ENCODE results near the gene FLOT1. TPM values are rescaled to one million over a fixed set of nuclear protein-coding genes. Genes with fewer than 3 reads are reported as not detected.

FLOT1 gene
- total and polyA plus RNA-seq, 2 of the 13 experiments (the other 11 are each of a cell fraction or from before 2014, with no cell fraction given), result 82.3 to 130 TPM

DNA sequence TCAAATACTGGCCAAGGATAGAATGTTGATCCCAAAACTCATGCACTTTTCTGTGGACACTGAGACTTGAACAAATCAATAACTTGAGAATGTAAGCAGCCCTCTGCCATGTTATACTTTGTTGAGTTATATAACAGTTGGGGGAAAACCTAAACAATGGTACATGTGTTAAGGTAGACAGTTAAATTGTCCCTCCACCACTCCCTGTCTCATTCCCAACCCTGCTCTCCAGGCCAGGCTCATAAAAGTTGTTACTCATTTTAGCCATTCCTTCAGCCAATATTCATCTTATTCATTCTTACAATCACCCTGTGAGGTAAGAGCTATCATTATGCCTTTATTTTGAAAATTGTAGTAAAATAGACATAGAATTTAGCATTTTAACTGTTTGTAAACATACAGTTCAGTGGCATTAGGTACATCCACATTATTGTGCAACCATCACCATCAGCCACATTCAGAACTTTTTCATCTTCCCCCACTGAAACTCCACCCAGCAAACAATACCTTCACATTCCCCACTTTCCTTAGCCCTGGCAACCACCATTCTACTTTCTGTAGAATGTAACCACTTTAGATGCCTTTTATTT is 40.0 kb upstream of the FLOT1 start:
- Histone ChIP-seq H3K4me3 (replicated peaks in 1 of 3; ENCODE audit: insufficient read depth in 1 of 3, low read depth in 2 of 3, low read length in 3 of 3) (peak overlapping the region; percentile 39 to 49 (median 43)), H4K20me1 (ENCODE audit: insufficient read depth, low read length) (no peaks in the 10 kb centered on the region), H3K9me3 (ENCODE audit: low read length) (no peaks in the 10 kb centered on the region), H3K27ac (ENCODE audit: extremely low read length, insufficient read depth, low read length) (peak overlapping the region; percentile 83), H3K79me2 (ENCODE audit: insufficient read depth, low read length) (no peaks in the 10 kb centered on the region), H3K4me2 (ENCODE audit: low read depth, low read length) (peak overlapping the region; percentile 81), H2AFZ (ENCODE audit: low read length) (no peak overlapping the region), H3K9ac (ENCODE audit: insufficient read depth, low read depth, low read length) (peak overlapping the region; percentile 78), H3K36me3 (replicated peaks in 1 of 2; ENCODE audit: control insufficient read depth in 1 of 2, insufficient read depth in 2 of 2, low read length in 2 of 2) (no peaks in the 10 kb centered on the region), H3K27me3 (ENCODE audit: control insufficient read depth in 1 of 2, insufficient read depth in 2 of 2, low read length in 2 of 2) (no peaks in the 10 kb centered on the region), H3K4me1 (ENCODE audit: insufficient read depth, low read length) (peaks cover 86% of the 10 kb centered on the region)
- POLR2A ChIA-PET, result interaction anchor here (0.6 to 9.4 kb wide), 22 partner anchors 8 to 167 kb away, joined by 3 to 305 read pairs (median 5); partner anchors contain the start of genes DDR1, FLOT1, IER3 and MDC1
- CTCF ChIA-PET (ENCODE audit: low intra/inter-chr PET ratio, low total read pairs), result interaction anchor here (0.7 kb wide), 1 partner anchor 40 kb away, joined by 3 read pairs; the partner anchor contains the start of gene FLOT1
- FAIRE-seq (peak; percentile 48), ATAC-seq (peak; percentile 73), DNase-seq (ENCODE audit: low spot score) (peak; percentile 90)
- TSS peak; percentile 98 for BruUV-seq (replicated peaks)
- intact Hi-C loops (cut with micrococcal nuclease; ENCODE audit: unreplicated experiment), result loop anchor here (1.0 kb wide), 2 partner anchors 38 to 40 kb away; partner anchors contain the start of gene IER3
- in situ Hi-C loops (cut with HindIII; ENCODE audit: extremely low pct_ligation_motif_present, low pct_unique_long_range_greater_than_20kb), result no loop called here
- TF ChIP-seq ZNF10 (CRISPR knock-in tag; IDR thresholded peaks at IDR 0.05; ENCODE audit: borderline replicate concordance, low read depth) (no peak), SP2 (CRISPR knock-in tag; IDR thresholded peaks at IDR 0.05) (no peak), ZNF724P (CRISPR knock-in tag; IDR thresholded peaks at IDR 0.05; ENCODE audit: borderline replicate concordance) (0 out of 2 replicates have a peak, but pooled peaks have one; percentile 24), PAX8 (CRISPR knock-in tag; IDR thresholded peaks at IDR 0.05; ENCODE audit: borderline replicate concordance) (no peak), EP300 (IDR thresholded peaks at IDR 0.05; ENCODE audit: low read depth in 2 of 2, low read length in 2 of 2) (peak in 1 of 2 experiments; percentile 75; a peak in 2 of 4 replicates), EP300 (CRISPR knock-in tag; IDR thresholded peaks at IDR 0.05; ENCODE audit: borderline replicate concordance) (no peak), ZNF33A (CRISPR knock-in tag; IDR thresholded peaks at IDR 0.05; ENCODE audit: borderline replicate concordance) (no peak), MAFG (CRISPR knock-in tag; IDR thresholded peaks at IDR 0.05) (no peak), MAFF (IDR thresholded peaks at IDR 0.05; ENCODE audit: low read depth, low read length) (no peak)
- TF ChIP-seq, protein P1, sequence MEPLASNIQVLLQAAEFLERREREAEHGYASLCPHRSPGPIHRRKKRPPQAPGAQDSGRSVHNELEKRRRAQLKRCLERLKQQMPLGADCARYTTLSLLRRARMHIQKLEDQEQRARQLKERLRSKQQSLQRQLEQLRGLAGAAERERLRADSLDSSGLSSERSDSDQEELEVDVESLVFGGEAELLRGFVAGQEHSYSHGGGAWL (CRISPR knock-in tag; IDR thresholded peaks at IDR 0.05), result no peak
- TF ChIP-seq, protein P2, sequence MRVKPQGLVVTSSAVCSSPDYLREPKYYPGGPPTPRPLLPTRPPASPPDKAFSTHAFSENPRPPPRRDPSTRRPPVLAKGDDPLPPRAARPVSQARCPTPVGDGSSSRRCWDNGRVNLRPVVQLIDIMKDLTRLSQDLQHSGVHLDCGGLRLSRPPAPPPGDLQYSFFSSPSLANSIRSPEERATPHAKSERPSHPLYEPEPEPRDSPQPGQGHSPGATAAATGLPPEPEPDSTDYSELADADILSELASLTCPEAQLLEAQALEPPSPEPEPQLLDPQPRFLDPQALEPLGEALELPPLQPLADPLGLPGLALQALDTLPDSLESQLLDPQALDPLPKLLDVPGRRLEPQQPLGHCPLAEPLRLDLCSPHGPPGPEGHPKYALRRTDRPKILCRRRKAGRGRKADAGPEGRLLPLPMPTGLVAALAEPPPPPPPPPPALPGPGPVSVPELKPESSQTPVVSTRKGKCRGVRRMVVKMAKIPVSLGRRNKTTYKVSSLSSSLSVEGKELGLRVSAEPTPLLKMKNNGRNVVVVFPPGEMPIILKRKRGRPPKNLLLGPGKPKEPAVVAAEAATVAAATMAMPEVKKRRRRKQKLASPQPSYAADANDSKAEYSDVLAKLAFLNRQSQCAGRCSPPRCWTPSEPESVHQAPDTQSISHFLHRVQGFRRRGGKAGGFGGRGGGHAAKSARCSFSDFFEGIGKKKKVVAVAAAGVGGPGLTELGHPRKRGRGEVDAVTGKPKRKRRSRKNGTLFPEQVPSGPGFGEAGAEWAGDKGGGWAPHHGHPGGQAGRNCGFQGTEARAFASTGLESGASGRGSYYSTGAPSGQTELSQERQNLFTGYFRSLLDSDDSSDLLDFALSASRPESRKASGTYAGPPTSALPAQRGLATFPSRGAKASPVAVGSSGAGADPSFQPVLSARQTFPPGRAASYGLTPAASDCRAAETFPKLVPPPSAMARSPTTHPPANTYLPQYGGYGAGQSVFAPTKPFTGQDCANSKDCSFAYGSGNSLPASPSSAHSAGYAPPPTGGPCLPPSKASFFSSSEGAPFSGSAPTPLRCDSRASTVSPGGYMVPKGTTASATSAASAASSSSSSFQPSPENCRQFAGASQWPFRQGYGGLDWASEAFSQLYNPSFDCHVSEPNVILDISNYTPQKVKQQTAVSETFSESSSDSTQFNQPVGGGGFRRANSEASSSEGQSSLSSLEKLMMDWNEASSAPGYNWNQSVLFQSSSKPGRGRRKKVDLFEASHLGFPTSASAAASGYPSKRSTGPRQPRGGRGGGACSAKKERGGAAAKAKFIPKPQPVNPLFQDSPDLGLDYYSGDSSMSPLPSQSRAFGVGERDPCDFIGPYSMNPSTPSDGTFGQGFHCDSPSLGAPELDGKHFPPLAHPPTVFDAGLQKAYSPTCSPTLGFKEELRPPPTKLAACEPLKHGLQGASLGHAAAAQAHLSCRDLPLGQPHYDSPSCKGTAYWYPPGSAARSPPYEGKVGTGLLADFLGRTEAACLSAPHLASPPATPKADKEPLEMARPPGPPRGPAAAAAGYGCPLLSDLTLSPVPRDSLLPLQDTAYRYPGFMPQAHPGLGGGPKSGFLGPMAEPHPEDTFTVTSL (CRISPR knock-in tag; IDR thresholded peaks at IDR 0.05; ENCODE audit: borderline replicate concordance), result peak; percentile 38; the same call in 1 of the 2 replicates
- TF ChIP-seq, protein P3, sequence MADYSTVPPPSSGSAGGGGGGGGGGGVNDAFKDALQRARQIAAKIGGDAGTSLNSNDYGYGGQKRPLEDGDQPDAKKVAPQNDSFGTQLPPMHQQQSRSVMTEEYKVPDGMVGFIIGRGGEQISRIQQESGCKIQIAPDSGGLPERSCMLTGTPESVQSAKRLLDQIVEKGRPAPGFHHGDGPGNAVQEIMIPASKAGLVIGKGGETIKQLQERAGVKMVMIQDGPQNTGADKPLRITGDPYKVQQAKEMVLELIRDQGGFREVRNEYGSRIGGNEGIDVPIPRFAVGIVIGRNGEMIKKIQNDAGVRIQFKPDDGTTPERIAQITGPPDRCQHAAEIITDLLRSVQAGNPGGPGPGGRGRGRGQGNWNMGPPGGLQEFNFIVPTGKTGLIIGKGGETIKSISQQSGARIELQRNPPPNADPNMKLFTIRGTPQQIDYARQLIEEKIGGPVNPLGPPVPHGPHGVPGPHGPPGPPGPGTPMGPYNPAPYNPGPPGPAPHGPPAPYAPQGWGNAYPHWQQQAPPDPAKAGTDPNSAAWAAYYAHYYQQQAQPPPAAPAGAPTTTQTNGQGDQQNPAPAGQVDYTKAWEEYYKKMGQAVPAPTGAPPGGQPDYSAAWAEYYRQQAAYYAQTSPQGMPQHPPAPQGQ (CRISPR knock-in tag; IDR thresholded peaks at IDR 0.05; ENCODE audit: borderline replicate concordance), result no peak
- TF ChIP-seq, protein P4, sequence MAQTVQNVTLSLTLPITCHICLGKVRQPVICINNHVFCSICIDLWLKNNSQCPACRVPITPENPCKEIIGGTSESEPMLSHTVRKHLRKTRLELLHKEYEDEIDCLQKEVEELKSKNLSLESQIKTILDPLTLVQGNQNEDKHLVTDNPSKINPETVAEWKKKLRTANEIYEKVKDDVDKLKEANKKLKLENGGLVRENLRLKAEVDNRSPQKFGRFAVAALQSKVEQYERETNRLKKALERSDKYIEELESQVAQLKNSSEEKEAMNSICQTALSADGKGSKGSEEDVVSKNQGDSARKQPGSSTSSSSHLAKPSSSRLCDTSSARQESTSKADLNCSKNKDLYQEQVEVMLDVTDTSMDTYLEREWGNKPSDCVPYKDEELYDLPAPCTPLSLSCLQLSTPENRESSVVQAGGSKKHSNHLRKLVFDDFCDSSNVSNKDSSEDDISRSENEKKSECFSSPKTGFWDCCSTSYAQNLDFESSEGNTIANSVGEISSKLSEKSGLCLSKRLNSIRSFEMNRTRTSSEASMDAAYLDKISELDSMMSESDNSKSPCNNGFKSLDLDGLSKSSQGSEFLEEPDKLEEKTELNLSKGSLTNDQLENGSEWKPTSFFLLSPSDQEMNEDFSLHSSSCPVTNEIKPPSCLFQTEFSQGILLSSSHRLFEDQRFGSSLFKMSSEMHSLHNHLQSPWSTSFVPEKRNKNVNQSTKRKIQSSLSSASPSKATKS (CRISPR knock-in tag; IDR thresholded peaks at IDR 0.05), result no peak
